ENCODE results near the gene CDH16. TPM values are rescaled to one million over a fixed set of nuclear protein-coding genes. Genes with fewer than 3 reads are reported as not detected.

The CDH16 gene
- total RNA-seq, 2 donors from 2014 or later = not detected

GRCh38 chr16:66939366-66939765, 20.7 kb upstream of the CDH16 start:
- H3K4me1 Mint-ChIP-seq = peaks cover 7% of the 10 kb centered on the region
- no peak for TF ChIP-seq CTCF (conservative IDR thresholded peaks at IDR 0.05)
- DNase-seq = no peak
- H3K27ac Mint-ChIP-seq = no peak overlapping the region
- peaks cover 31% of the 10 kb centered on the region for H3K36me3 Mint-ChIP-seq (ENCODE audit: low read depth)
- H3K4me1 ChIP-seq (ENCODE audit: control insufficient read depth, insufficient read depth, low read length) = peaks cover 9% of the 10 kb centered on the region
- H3K4me3 ChIP-seq (ENCODE audit: low read length) = no peak overlapping the region
- H3K27me3 Mint-ChIP-seq (ENCODE audit: insufficient read depth) = peaks cover 8% of the 10 kb centered on the region
- H3K27me3 ChIP-seq (ENCODE audit: control insufficient read depth, insufficient read depth, low read length, poor library complexity, severe bottlenecking) = no peaks in the 10 kb centered on the region
- no peak overlapping the region for H3K27ac ChIP-seq (ENCODE audit: low read depth, low read length)
- H3K36me3 ChIP-seq (ENCODE audit: control insufficient read depth, insufficient read depth, low read length) = peaks cover 26% of the 10 kb centered on the region
- H3K9me3 Mint-ChIP-seq = no peaks in the 10 kb centered on the region
- H3K4me3 Mint-ChIP-seq = no peak overlapping the region
- H3K9me3 ChIP-seq (ENCODE audit: control insufficient read depth, low read length) = no peaks in the 10 kb centered on the region
- H3K9ac ChIP-seq (ENCODE audit: extremely low read depth, low read length, poor library complexity, severe bottlenecking) = no peak overlapping the region

- no peak overlapping the region for H3K27ac Mint-ChIP-seq
- 93 to 98% methylated on average over 9 to 10 of the region's 10 CpGs for WGBS, 2 experiments (ENCODE audit: insufficient coverage in 1 of 2, insufficient read length in 1 of 2)
- H3K9ac ChIP-seq (ENCODE audit: extremely low read depth, low read length, poor library complexity, severe bottlenecking) = no peak overlapping the region
- no peak overlapping the region for H3K4me3 Mint-ChIP-seq
- H3K36me3 ChIP-seq (ENCODE audit: control insufficient read depth, insufficient read depth, low read length) = peaks cover 26% of the 10 kb centered on the region
- no peak for DNase-seq
- H3K9me3 ChIP-seq (ENCODE audit: control insufficient read depth, low read length) = no peaks in the 10 kb centered on the region
- H3K4me3 ChIP-seq (ENCODE audit: low read length) = no peak overlapping the region
- peaks cover 14% of the 10 kb centered on the region for H3K4me1 Mint-ChIP-seq
- no peaks in the 10 kb centered on the region for H3K27me3 ChIP-seq (ENCODE audit: control insufficient read depth, insufficient read depth, low read length, poor library complexity, severe bottlenecking)
- TF ChIP-seq CTCF (conservative IDR thresholded peaks at IDR 0.05) = no peak
- peaks cover 8% of the 10 kb centered on the region for H3K27me3 Mint-ChIP-seq (ENCODE audit: insufficient read depth)
- no peak overlapping the region for H3K27ac ChIP-seq (ENCODE audit: low read depth, low read length)
- H3K9me3 Mint-ChIP-seq = no peaks in the 10 kb centered on the region
- peaks cover 22% of the 10 kb centered on the region for H3K36me3 Mint-ChIP-seq (ENCODE audit: low read depth)
- H3K4me1 ChIP-seq (ENCODE audit: control insufficient read depth, insufficient read depth, low read length) = peaks cover 14% of the 10 kb centered on the region
These were observed 19.1 kb upstream of the CDH16 start for GRCh38 chr16:66937725-66938337.

DNA sequence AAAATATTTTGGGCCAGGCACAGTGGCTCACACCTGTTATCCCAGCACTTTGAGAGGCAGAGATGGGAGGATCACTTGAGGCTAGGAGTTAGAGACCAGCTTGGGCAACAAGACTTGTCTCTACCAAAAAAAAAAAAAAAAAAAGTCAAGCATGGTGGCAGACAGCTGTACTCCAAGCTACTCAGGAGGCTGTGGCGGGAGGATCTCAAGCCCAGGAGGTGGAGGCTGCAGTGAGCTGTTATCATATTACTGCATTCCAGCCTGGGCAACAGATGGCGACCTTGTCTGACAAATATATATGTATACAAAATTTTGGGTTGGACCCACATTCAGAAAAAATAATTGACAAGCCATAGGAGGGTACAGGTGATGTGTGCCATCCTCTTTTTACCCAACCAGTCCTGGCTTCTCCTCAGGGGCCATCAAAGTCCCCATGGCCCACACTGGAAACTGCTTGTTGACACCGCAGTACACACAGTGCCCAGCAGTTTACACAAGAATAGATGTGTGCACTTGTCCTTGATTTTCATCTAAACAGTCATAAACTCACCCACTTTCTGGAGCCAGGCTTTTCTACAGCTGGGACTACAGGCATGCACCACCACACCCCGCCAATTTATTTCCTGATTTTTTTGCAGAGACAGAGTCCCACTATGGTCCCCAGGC, 18.3 kb upstream of the CDH16 start:
- Histone ChIP-seq H3K9me3 (ENCODE audit: control insufficient read depth, low read length) (no peaks in the 10 kb centered on the region), H3K27me3 (ENCODE audit: control insufficient read depth, insufficient read depth, low read length, poor library complexity, severe bottlenecking) (no peaks in the 10 kb centered on the region), H3K27ac (ENCODE audit: low read depth, low read length) (no peak overlapping the region), H3K9ac (ENCODE audit: extremely low read depth, low read length, poor library complexity, severe bottlenecking) (no peak overlapping the region), H3K4me3 (ENCODE audit: low read length) (no peak overlapping the region), H3K4me1 (ENCODE audit: control insufficient read depth, insufficient read depth, low read length) (peaks cover 14% of the 10 kb centered on the region), H3K36me3 (ENCODE audit: control insufficient read depth, insufficient read depth, low read length) (peaks cover 28% of the 10 kb centered on the region)
- no peak for TF ChIP-seq CTCF (conservative IDR thresholded peaks at IDR 0.05)
- 90 to 96% methylated on average over 2 to 4 of the region's 4 CpGs for WGBS, 2 experiments (ENCODE audit: insufficient coverage in 1 of 2, insufficient read length in 1 of 2)
- DNase-seq = no peak
- H3K4me1 Mint-ChIP-seq = peaks cover 14% of the 10 kb centered on the region
- H3K36me3 Mint-ChIP-seq (ENCODE audit: low read depth) = peaks cover 20% of the 10 kb centered on the region
- peak overlapping the region; percentile 98 for H3K4me3 Mint-ChIP-seq
- no peak overlapping the region for H3K27ac Mint-ChIP-seq
- peaks cover 8% of the 10 kb centered on the region for H3K27me3 Mint-ChIP-seq (ENCODE audit: insufficient read depth)
- no peaks in the 10 kb centered on the region for H3K9me3 Mint-ChIP-seq

Measured in endodermal cell (in vitro differentiated cells).